ENCODE measurements around the gene BCL2L2.

DNA sequence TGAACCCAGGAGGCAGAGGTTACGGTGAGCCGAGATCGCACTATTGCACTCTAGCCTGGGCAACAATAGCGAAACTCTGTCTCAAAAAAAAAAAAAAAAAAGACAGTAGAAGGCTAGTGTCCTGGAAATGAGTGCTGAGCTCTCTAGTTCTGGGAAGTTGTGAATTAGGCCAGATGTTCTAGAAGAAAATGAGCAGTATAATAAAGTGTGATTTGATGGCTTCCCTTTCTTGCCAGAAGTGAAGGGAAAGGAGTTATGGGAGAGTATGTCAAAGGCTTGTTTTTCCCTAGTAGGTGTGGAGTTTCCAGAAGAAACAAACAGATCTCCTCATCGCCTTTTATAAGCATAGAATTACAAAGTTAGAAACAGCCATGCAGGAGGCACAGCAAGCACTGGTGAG is 48.4 kb upstream of the BCL2L2 start:
- TF ChIP-seq EZH2 (IDR thresholded peaks at IDR 0.05; ENCODE audit: borderline replicate concordance): no peak
- TF ChIP-seq, protein P1, sequence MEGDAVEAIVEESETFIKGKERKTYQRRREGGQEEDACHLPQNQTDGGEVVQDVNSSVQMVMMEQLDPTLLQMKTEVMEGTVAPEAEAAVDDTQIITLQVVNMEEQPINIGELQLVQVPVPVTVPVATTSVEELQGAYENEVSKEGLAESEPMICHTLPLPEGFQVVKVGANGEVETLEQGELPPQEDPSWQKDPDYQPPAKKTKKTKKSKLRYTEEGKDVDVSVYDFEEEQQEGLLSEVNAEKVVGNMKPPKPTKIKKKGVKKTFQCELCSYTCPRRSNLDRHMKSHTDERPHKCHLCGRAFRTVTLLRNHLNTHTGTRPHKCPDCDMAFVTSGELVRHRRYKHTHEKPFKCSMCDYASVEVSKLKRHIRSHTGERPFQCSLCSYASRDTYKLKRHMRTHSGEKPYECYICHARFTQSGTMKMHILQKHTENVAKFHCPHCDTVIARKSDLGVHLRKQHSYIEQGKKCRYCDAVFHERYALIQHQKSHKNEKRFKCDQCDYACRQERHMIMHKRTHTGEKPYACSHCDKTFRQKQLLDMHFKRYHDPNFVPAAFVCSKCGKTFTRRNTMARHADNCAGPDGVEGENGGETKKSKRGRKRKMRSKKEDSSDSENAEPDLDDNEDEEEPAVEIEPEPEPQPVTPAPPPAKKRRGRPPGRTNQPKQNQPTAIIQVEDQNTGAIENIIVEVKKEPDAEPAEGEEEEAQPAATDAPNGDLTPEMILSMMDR (IDR thresholded peaks at IDR 0.05; ENCODE audit: poor library complexity): no peak

All from hepatocyte (in vitro differentiated cells).